GDM1 (cell line): Measurements from ENCODE around the gene OGG1.

Experiments used
- DNase-seq: peaks from one replicate; lab custom pipeline; 2025; lab: John Stamatoyannopoulos, UW

Gene OGG1

GRCh38 chr3:9786209-9786739, 36.5 kb downstream of the OGG1 start:
- DNase-seq: no peak

- no peak for DNase-seq
Measured at GRCh38 chr3:9786825-9787669, 37.3 kb downstream of the OGG1 start.

DNA sequence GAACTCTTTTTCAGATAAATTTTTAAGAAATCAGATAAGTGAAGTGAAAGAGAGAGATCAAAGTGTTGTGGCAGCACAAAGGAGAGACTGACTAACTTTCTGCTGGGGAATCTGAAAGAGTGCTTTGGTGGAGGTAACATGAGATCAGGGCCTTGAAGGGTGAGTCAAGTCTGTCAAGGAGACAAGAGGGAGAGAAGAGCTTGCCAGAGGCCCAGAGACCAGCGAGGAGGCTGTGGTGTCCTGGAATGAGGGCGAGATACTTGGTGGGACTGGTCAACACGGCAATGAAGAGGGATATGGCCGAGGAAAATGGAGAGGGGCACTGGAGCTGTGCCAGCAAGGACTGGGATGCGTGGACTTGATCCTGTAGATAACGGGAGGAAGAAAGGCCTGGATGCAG, 38.0 kb downstream of the OGG1 start:
- DNase-seq: no peak

DNA sequence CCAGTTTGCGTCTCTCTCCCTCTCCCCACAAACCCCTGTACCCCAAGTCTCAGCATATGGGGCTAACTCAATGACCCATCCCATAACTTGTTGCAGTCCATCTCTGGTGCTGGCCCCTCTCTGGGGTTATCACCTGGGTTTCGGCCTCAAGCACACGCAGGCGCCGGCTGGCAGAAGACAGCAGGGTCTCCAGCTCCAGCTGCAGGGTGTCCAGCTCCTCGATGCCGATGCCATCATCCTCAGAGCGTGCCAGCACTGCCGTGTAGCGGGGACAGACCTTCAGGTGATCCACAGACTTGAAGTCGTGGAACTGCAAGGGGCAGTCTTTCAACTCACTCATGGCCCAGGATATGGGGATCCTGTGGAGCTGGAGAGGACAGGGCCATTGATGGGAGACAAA, 41.4 kb downstream of the OGG1 start:
- DNase-seq: no peak

- DNase-seq: no peak
Measured at GRCh38 chr3:9791790-9792404, 42.1 kb downstream of the OGG1 start.

DNA sequence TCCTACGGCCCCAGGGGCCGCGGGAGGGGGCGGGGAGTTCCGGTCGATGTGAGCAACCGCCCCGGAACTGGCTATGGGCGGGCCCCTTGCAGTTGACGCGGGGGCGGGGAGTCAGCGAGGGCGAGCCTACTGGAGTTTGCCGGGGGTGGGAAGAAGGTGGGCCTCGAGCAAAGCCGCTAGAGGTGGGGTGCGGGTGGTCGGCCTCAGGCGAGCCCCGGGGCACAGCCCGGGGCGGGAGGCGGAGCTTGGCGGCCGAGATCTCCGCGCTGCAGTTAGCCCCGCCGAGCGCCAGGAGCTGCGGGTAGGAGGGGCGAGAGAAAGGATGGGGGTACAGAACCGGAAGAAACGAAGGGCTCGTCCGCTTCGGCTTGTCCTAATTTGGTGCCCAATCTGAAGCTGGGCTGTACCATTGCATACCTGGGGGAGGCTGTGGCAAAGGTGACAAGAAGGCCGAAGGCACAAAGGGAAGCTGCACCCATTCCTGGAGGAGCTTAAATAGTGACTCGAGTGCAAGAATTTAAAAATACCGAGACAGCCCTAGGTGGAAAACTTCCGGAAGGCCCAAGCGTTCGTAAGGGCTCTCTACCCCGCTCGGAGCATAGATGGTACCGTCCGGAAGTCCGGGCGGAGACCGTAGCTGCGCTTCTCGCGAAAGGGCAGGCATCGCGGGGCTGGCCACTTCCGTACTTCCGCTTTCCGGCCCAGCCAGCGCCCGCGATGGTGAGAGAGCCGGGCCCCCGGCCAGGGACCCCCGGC, 42.8 kb downstream of the OGG1 start, which contains the start of the genes ARPC4 and TADA3:
TSS of gene ARPC4 (plus strand) at position 678 of the 756 bp plus-strand sequence. CDS start at position 718, 40 bp downstream.
TSS of gene TADA3 (minus strand) at position 69 of the 756 bp plus-strand sequence. CDS start 1,007 bp downstream, outside the sequence.
- DNase-seq: peak; percentile 96

DNA sequence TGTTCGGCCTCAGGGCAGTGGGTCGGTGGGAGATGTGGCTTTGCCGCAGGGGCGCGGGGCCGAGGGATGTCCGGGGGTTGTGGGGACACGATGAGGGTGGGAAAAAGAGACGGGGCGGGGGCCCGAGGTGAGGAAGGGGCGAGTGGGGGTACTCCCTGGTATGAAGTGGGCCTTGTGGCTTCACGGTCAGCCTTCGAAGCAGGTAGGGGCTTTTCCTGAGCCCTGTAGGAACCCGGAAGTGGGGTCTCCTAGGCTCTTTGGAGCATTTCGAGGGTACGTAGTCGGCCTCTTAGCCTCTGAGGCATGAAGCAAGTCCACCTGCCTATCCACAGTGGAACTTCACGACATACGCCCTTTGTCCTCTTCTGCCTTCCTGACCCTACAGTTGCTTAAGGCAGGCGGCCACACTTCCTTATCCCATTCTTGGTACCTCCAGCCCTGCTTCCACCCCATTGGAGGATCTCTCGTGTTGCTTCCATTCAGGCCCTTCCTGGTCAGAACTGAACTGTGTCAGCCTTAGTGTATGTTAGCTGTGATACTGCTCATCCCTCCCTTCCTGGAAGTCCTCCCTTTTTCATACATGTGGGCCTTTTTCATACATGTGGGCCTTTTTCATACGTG, 43.5 kb downstream of the OGG1 start:
- peak; percentile 28 for DNase-seq

- no peak for DNase-seq
Measured at GRCh38 chr3:9794400-9794799, 44.6 kb downstream of the OGG1 start.

DNA sequence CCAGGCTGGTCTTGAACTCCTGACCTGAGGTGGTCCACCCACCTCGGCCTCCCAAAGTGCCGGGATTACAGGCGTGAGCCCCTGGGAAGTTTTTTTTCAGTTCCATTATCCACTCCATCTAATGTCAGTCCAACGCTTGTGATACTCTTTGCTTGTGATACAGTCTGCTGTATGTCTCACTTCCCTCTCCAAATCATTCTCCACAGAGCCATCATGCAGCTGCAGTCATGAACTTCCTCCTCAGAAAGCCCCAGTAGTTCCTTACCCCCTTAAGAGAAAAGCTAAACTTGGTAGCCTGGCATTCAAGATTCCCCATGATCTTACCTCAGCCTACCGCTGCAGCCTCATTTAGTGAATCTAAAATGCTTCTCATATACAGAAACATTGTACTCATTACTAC, 45.5 kb downstream of the OGG1 start:
- no peak for DNase-seq

- no peak for DNase-seq
Measured at GRCh38 chr3:9797196-9797945, 47.6 kb downstream of the OGG1 start.

- no peak for DNase-seq
Measured at GRCh38 chr3:9800529-9800928, 50.8 kb downstream of the OGG1 start.

- no peak for DNase-seq
Measured at GRCh38 chr3:9803494-9803893, 53.7 kb downstream of the OGG1 start.

- DNase-seq: no peak
Measured at GRCh38 chr3:9804996-9805395, 55.2 kb downstream of the OGG1 start.

- no peak for DNase-seq
Measured at GRCh38 chr3:9806137-9806536, 56.4 kb downstream of the OGG1 start.
